ENCODE data around the gene RPS18. TPM values are rescaled to one million over a fixed set of nuclear protein-coding genes. Genes with fewer than 3 reads are reported as not detected.

RPS18 gene
- total RNA-seq, 1 experiment from 2014 or later = 3,216 TPM

- Histone ChIP-seq H2BK20ac (ENCODE audit: low read depth, low read length, poor library complexity, severe bottlenecking) (no peak overlapping the region), H3K9me3 (ENCODE audit: control insufficient read depth, low read depth, low read length) (no peaks in the 10 kb centered on the region), H3K79me2 (ENCODE audit: insufficient read depth, low read length) (peaks cover 8% of the 10 kb centered on the region; the same call in 1 of the 2 replicates), H3K14ac (ENCODE audit: insufficient read depth, low read length) (no peak overlapping the region), H2AFZ (ENCODE audit: low read length) (no peak overlapping the region), H3K9ac (ENCODE audit: extremely low read depth, insufficient read length, low read length) (no peak overlapping the region), H3K18ac (ENCODE audit: insufficient read length, low read depth, low read length) (no peak overlapping the region), H3K79me1 (ENCODE audit: insufficient read depth, low read depth, low read length, poor library complexity, severe bottlenecking) (peaks cover 7% of the 10 kb centered on the region), H3K4me1 (ENCODE audit: insufficient read depth, low read length) (peaks cover 5% of the 10 kb centered on the region; the same call in 1 of the 2 replicates), H3K4me2 (ENCODE audit: insufficient read depth, insufficient read length, low read length) (peak overlapping the region; percentile 61), H3K56ac (ENCODE audit: insufficient read length, low read depth, low read length) (no peak overlapping the region), H3T11ph (ENCODE audit: low read length) (no peak overlapping the region), H3K23ac (ENCODE audit: insufficient read length, low read depth, low read length) (no peak overlapping the region), H3K27me3 (ENCODE audit: insufficient read depth, low read length) (no peaks in the 10 kb centered on the region), H2AK5ac (ENCODE audit: insufficient read length, low read length) (no peak overlapping the region), H4K8ac (replicated peaks; ENCODE audit: insufficient read length, low read depth, low read length) (no peak overlapping the region), H4K91ac (ENCODE audit: insufficient read length, low read depth, low read length) (no peak overlapping the region), H4K5ac (ENCODE audit: insufficient read length, low read depth, low read length) (no peak overlapping the region), H3K4ac (ENCODE audit: low read depth, low read length) (no peak overlapping the region), H2BK120ac (ENCODE audit: low read depth, low read length, poor library complexity, severe bottlenecking) (no peak overlapping the region), H2BK5ac (ENCODE audit: insufficient read length, low read length) (no peak overlapping the region), H3K23me2 (ENCODE audit: insufficient read length, low read depth, low read length, poor library complexity, severe bottlenecking) (peaks cover 35% of the 10 kb centered on the region), H4K20me1 (ENCODE audit: control insufficient read depth, insufficient read depth, insufficient read length) (no peaks in the 10 kb centered on the region), H2BK12ac (ENCODE audit: insufficient read length, low read depth, low read length) (no peak overlapping the region), H3K27ac (ENCODE audit: insufficient read length, low read depth, low read length) (no peak overlapping the region), H2BK15ac (ENCODE audit: low read depth, low read length) (no peak overlapping the region)
- no peaks in the 10 kb centered on the region; the same call in 1 of the 2 replicates for H3K27me3 Mint-ChIP-seq (ENCODE audit: low read depth)
- peaks cover 0 to 2% of the 10 kb centered on the region in 2 experiments; a peak in 1 of 5 replicates for H3K9me3 Mint-ChIP-seq
- TF ChIP-seq CTCF (conservative IDR thresholded peaks at IDR 0.05) = no peak
- H3K4me3 Mint-ChIP-seq = peak overlapping the region; percentile 94 to 98
- H3K4me1 Mint-ChIP-seq = peaks cover 59 to 64% of the 10 kb centered on the region in 2 experiments
- no CpG with 5 or more reads among the region's 27 CpGs for WGBS (ENCODE audit: extremely low coverage, insufficient read length, low lambda C conversion rate)
- peaks cover 26 to 47% (median 42%) of the 10 kb centered on the region in 3 experiments for H3K36me3 Mint-ChIP-seq (ENCODE audit: insufficient read depth in 1 of 3, low read depth in 3 of 3)
- peak overlapping the region in 1 of 3 experiments; percentile 76; a peak in 1 of 7 replicates for H3K27ac Mint-ChIP-seq
- no peak for DNase-seq
Observed at GRCh38 chr6:33317419-33317668, 45.5 kb downstream of the RPS18 start.

Data from H9 (cell line).